HG03342 (cell line): ENCODE results near the gene CADM3.

ENCODE experiments used
- ATAC-seq: cut with Tn5 transposase; IDR thresholded peaks from one replicate; pipeline ENCODE4 v1.9.1; 2021; ENCODE audit warnings: mild to moderate bottlenecking, moderate library complexity; ENCODE audit not compliant: unreplicated experiment

CADM3 gene

GRCh38 chr1:159204161-159205141 lies 33.0 kb downstream of the CADM3 start, which contains the start of gene ACKR1:
Gene ACKR1 (plus strand): TSS chr1:159204875. CDS start chr1:159204960, 85 bp downstream.
- no peak for ATAC-seq

- ATAC-seq = no peak
Observed at GRCh38 chr1:159205225-159205624, 33.8 kb downstream of the CADM3 start.

- no peak for ATAC-seq
Observed at GRCh38 chr1:159206110-159206509, 34.7 kb downstream of the CADM3 start.

- ATAC-seq = no peak
Observed at GRCh38 chr1:159207080-159207479, 35.7 kb downstream of the CADM3 start.

- no peak for ATAC-seq
Observed at GRCh38 chr1:159207774-159208173, 36.4 kb downstream of the CADM3 start.

GRCh38 chr1:159208175-159208825 lies 36.9 kb downstream of the CADM3 start:
- no peak for ATAC-seq

GRCh38 chr1:159209061-159209460 lies 37.6 kb downstream of the CADM3 start:
- ATAC-seq = no peak

- ATAC-seq = no peak
Observed at GRCh38 chr1:159211331-159212136, 40.1 kb downstream of the CADM3 start.

- no peak for ATAC-seq
Observed at GRCh38 chr1:159212596-159212995, 41.2 kb downstream of the CADM3 start.

GRCh38 chr1:159214149-159214760 lies 42.8 kb downstream of the CADM3 start:
- ATAC-seq = no peak

- ATAC-seq = no peak
Observed at GRCh38 chr1:159218649-159219636, 47.5 kb downstream of the CADM3 start.

GRCh38 chr1:159222075-159222865 lies 50.9 kb downstream of the CADM3 start:
- ATAC-seq = no peak

GRCh38 chr1:159223004-159223403 lies 51.6 kb downstream of the CADM3 start:
- ATAC-seq = no peak

- no peak for ATAC-seq
Observed at GRCh38 chr1:159228554-159228953, 57.1 kb downstream of the CADM3 start.

- ATAC-seq = no peak
Observed at GRCh38 chr1:159229260-159229885, 58.0 kb downstream of the CADM3 start.

GRCh38 chr1:159229896-159230295 lies 58.5 kb downstream of the CADM3 start:
- no peak for ATAC-seq

- ATAC-seq = peak; percentile 84
Observed at GRCh38 chr1:159239551-159240220, 68.3 kb downstream of the CADM3 start.

GRCh38 chr1:159247266-159247665 lies 75.9 kb downstream of the CADM3 start:
- ATAC-seq = no peak
